Measurements from ENCODE around the gene TRRAP. TPM values are rescaled to one million over a fixed set of nuclear protein-coding genes. Genes with fewer than 3 reads are reported as not detected.

Gene TRRAP
- total and polyA plus RNA-seq, 2 of the 8 experiments (the other 6 are each of a cell fraction or from before 2014, with no cell fraction given): 21.7 to 48.6 TPM

GRCh38 chr7:99021941-99022560 is 143.7 kb downstream of the TRRAP start (continued):
- TF ChIP-seq BRCA1 (IDR thresholded peaks at IDR 0.05; ENCODE audit: low read depth, low read length) (no peak), RXRA (IDR thresholded peaks at IDR 0.05; ENCODE audit: insufficient read depth, low read depth, low read length) (no peak), HDAC2 (IDR thresholded peaks at IDR 0.05; ENCODE audit: borderline replicate concordance in 1 of 2, low read depth in 2 of 2, low read length in 2 of 2) (no peak), MAFK (IDR thresholded peaks at IDR 0.05; ENCODE audit: low read depth, low read length) (no peak), EGR1 (IDR thresholded peaks at IDR 0.05; ENCODE audit: borderline replicate concordance, low read depth, low read length) (no peak), ASH2L (IDR thresholded peaks at IDR 0.05; ENCODE audit: low read length) (no peak), CTBP2 (IDR thresholded peaks at IDR 0.05; ENCODE audit: borderline replicate concordance, insufficient read depth, insufficient read length, low read length) (no peak), SIRT6 (IDR thresholded peaks at IDR 0.05; ENCODE audit: low read length) (no peak)

All from H1 (cell line).